GM13977 (cell line): ENCODE data around the gene C19orf25.
A peak's percentile ranks its signal among the peaks of the same experiment; 100 is the strongest.

Experiments
- DNase-seq: peaks from one replicate; pipeline ENCODE4 v3.0.0; 2012; ENCODE audit warnings: low spot score
- in situ Hi-C: fragments of 300-500 bp; cut with MboI; formaldehyde crosslinking; loops from one replicate; pipeline ENCODE4 v1.12.0; 2022; ENCODE audit warnings: low sequenced_read_pairs, low pct_unique_long_range_greater_than_20kb, mixed read lengths, inconsistent platforms; ENCODE audit not compliant: unreplicated experiment
- TF ChIP-seq, protein P1 (sequence below): IDR thresholded peaks from 2 replicates; pipeline ENCODE4 v1.5.1; 2012; ENCODE audit warnings: mild to moderate bottlenecking, control low read depth; ENCODE audit not compliant: insufficient read depth; ENCODE audit errors: extremely low read depth, missing control alignments

C19orf25 gene

DNA sequence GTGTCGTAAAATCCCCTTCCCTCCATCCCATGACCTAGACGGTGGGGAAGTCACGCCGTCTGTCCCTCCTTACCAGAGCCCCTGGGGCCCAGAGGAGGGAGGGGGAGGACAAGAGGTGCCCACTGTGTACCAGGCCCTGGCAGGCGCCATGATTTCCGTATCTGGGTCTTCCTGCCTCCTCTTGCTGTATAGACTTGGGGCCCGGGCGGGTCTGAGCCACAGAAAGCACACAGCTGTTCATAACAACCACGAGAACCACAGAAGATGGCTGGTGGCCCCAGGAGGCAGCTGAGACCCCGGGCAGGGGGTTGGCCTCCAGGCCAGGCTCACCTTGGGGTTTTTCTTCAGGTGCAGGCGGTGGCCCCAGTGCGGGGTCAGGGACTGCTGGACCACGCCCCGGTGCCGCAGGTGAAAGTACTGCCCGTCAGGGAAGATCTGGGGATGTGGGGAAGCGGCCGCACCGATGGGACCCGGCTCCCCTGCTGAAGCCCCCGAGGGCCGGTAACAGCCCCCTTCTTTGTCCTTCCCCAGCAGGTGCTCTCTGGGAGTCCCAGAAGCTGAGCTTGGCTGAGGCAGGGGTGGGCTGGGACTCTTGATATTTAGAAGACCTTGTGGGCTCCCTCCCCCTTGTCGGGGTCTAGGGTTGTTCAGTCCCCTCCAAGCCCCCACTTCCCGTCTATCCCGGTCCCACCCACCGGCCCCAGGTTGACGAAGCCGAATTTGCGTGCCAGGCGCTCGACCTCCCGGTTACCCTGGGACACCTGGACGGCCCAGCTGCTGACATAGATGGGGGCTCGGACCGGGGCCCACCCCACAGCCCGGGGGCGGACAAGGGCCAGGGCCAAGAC lies 10.7 kb upstream of the C19orf25 start:
- in situ Hi-C loops: no loop called here
- peak; percentile 46 for DNase-seq
- TF ChIP-seq, protein P1, sequence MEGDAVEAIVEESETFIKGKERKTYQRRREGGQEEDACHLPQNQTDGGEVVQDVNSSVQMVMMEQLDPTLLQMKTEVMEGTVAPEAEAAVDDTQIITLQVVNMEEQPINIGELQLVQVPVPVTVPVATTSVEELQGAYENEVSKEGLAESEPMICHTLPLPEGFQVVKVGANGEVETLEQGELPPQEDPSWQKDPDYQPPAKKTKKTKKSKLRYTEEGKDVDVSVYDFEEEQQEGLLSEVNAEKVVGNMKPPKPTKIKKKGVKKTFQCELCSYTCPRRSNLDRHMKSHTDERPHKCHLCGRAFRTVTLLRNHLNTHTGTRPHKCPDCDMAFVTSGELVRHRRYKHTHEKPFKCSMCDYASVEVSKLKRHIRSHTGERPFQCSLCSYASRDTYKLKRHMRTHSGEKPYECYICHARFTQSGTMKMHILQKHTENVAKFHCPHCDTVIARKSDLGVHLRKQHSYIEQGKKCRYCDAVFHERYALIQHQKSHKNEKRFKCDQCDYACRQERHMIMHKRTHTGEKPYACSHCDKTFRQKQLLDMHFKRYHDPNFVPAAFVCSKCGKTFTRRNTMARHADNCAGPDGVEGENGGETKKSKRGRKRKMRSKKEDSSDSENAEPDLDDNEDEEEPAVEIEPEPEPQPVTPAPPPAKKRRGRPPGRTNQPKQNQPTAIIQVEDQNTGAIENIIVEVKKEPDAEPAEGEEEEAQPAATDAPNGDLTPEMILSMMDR: no peak

DNA sequence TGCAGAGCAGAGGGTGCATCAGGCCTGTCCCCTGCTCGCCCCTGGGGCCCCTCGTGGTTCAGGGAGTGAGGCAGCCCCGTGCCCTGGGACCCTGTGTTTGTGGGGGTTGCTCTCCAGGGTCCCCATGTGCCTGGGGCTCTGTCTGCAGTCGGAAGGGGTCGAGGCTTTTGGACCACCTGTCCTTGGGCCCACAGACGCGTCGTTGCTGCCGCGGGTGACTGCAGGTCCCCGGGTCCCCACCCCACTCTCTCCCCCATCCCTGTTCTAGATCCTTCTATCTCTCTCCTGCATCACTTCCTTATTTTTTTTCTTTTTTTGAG lies 9.2 kb upstream of the C19orf25 start:
- in situ Hi-C loops: no loop called here
- DNase-seq: no peak
- TF ChIP-seq, protein P1: no peak

DNA sequence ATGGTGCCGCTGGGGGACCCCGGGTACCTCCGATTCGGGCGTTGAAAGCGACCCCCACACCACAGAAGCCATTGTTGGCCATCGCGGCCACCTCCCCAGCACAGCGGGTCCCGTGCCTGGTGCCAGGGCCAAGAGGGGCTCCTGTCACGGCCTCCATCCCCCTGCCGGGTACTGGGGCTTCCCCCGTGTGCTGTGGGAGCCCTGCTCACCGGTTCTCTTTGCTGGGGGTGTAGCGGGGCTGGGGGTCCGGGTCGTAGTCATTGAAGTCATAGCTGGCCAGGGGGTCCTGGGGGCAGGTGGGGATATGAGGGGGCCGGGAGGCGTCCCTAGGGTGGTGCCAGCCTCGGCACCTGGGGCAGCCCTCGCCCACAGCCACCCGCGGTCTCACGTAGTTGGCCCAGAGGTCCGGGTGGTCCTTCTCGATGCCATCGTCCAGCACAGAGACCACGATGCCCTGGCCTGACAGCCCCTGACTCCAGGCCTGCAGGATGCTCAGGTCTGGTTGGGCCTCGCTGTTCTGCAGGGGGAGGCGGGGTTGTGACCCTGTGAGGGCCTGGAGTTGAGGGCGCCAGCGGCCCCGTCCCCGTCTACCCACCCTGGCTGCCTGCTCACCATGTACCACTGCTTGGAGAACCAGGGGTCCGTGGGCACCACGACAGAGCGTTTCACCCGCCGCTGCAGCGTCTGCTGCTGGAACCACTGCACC lies 8.7 kb upstream of the C19orf25 start:
- in situ Hi-C loops: no loop called here
- DNase-seq: peak; percentile 14
- TF ChIP-seq, protein P1: no peak

DNA sequence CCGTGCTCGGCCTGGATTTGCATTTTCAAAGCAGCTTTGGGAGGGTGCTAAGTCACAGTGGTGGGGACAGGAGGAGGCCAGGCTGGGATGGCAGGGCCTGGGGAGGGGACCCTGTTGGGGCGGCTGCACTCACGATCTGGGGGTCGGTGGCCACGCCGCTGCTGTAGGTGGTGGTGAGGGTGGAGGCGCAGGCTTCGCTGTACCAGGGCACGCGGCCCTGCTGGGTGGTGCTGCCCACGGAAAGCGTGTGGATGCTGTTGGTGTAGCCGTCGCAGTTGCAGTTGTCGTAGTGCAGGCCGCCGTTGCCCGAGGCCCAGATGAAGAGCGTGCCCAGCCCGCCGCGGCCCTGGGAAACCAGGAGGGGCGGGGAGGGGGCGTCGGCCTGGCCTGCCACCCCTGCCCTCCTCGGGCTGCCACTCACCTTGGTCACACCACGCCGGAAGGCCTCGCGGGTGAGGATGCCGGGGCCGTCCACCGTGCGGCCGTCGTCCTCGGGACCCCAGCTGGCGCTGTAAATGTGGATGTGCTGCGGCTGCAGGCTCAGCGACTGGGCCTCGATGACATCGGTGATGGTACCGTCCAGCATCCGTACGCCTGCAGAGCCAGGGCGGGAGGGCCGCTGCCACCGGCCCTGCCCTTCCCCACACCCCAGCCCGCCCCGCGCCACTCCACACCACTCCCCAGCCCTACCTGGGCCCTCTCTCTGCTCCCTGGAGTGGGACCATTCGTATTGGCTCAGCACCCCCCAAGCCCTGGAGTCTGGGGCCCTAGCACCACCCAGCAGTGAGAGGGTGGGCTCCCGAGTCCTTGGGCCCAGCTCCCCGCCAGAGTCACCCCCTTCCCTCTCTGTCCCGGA lies 7.9 kb upstream of the C19orf25 start:
- DNase-seq: no peak
- TF ChIP-seq, protein P1: no peak
- in situ Hi-C loops: no loop called here

DNA sequence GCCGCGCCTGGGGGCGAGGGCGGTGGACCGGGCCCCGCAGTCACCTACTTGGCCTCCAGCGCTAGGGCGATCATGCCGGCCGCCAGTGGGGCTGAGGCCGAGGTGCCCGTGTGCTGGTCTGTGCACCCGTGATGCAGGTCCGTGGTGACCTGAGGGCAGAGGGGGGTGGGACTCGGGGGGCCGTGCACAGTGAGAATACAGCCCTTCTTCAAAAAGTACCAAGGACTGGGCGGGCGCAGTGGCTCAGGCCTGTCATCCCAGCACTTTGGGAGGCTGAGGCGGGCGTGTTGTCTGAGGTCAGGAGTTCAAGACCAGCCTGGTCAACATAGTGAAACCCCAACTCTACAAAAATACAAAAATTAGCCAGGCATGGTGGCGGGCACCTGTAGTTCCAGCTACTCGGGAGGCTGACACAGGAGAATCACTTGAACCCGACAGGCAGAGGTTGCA lies 5.0 kb upstream of the C19orf25 start:
- DNase-seq: peak; percentile 18
- in situ Hi-C loops: no loop called here
- TF ChIP-seq, protein P1: no peak

DNA sequence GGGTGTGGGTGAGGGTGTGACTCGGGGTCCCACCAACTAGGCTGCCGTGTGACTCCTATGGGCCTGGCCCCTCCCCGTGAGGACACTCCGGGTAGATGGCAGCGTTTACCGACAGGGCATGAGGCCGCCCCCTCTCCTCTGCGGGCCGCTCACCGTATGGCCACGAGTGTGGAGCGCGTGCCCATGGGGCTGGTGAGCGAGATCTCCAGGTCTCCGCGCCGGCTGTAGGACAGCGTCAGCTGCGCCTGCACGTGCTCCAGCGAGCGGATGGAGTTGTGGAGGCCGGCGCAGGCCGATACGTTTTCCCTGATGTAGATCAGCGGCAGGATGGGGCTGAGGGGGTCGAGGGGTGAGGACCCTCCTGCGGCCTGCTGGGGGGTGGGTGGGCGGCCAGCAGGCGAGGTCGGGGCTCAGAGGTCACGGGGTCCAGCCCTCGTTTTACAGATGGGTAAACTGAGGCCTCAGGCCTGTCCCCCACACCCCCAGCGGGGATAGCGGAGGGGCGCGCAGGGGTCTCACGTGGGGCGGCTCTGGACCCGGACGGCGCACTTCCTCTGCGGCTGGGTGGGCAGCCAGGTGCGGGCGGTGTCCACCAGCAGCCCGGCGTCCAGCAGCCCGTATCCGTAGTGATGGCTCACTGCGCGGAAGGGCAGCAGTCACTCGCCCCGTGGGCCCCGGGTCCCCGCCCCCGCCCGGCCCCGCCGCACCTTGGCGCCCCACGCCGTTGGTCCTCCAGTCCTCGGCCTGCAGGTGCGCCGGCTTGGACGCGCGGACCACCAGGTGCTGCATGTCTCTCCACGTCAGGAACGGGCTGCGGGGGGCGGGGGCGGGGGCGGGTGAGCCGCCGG lies 4.3 kb upstream of the C19orf25 start:
- in situ Hi-C loops: no loop called here
- TF ChIP-seq, protein P1: no peak

More for the DNA sequence above, 4.3 kb upstream of the C19orf25 start:
- DNase-seq: peak; percentile 25
